HEK293 (cell line): ENCODE data around the gene SLC6A3.

Experiments used
- CTCF ChIA-PET: fragments of 350-600 bp; formaldehyde crosslinking; extraction: SDS; loops from one replicate; lab custom pipeline; 2021; ENCODE audit warnings: antibody characterized with exemption; lab: Yijun Ruan, JAX
- POLR2A ChIA-PET: fragments of 300-600 bp; formaldehyde crosslinking; extraction: SDS; loops from one replicate; lab custom pipeline; 2020; ENCODE audit warnings: antibody characterized with exemption, inconsistent platforms; lab: Yijun Ruan, JAX
- H3K27ac ChIP-seq: fragments of 200-500 bp; sonication (Bioruptor generic); 2 replicates; pipeline ENCODE4 v1.5.1; 2014; ENCODE audit warnings: low read depth, low read length, control low read depth, inconsistent platforms; ENCODE audit errors: extremely low read depth
- H3K36me3 ChIP-seq, 2 experiments: fragments of 200-500 bp in 1 of 2; sonication (Bioruptor generic) in 1 of 2; 1 replicate in 1 of 2; 2 replicates in 1 of 2; pipeline ENCODE4 v1.5.1; 2014 to 2017; ENCODE audit warnings: inconsistent platforms in 2 of 2, low read length in 2 of 2; ENCODE audit not compliant: control insufficient read depth in 2 of 2, insufficient read depth in 1 of 2
- H3K4me1 ChIP-seq: fragments of 200-500 bp; sonication (Bioruptor generic); 2 replicates; pipeline ENCODE4 v1.5.1; 2014; ENCODE audit warnings: mild to moderate bottlenecking, low read length, inconsistent platforms; ENCODE audit not compliant: control insufficient read depth, insufficient read depth
- H3K4me3 ChIP-seq: 2 replicates; pipeline ENCODE4 v1.5.1; 2011; ENCODE audit warnings: low read depth, mild to moderate bottlenecking, control low read depth, low read length, moderate library complexity
- H3K9me3 ChIP-seq: fragments of 200-500 bp; sonication (Bioruptor generic); 2 replicates; pipeline ENCODE4 v1.5.1; 2014; ENCODE audit warnings: low read depth, low read length, inconsistent platforms; ENCODE audit not compliant: control insufficient read depth, insufficient read depth
- KLF16 ChIP-seq: fragments of 450-650 bp; formaldehyde crosslinking; IDR thresholded peaks from 2 replicates; pipeline ENCODE4 v1.5.1; 2017; ENCODE audit warnings: missing biosample characterization, missing genetic modification characterization
- PBX3 ChIP-seq: sonication (generic); formaldehyde crosslinking; IDR thresholded peaks from 2 replicates; pipeline ENCODE4 v1.8.1; 2022; ENCODE audit warnings: mild to moderate bottlenecking, moderate library complexity, missing genetic modification reagents
- PRDM2 ChIP-seq: fragments of 450-650 bp; formaldehyde crosslinking; IDR thresholded peaks from 2 replicates; pipeline ENCODE4 v1.5.1; 2016; ENCODE audit warnings: missing biosample characterization, missing genetic modification characterization, borderline replicate concordance
- ZBTB21 ChIP-seq: fragments of 450-650 bp; formaldehyde crosslinking; IDR thresholded peaks from 2 replicates; pipeline ENCODE4 v1.5.1; 2017; ENCODE audit warnings: missing biosample characterization, missing genetic modification characterization
- ZBTB49 ChIP-seq: fragments of 450-650 bp; formaldehyde crosslinking; IDR thresholded peaks from 2 replicates; pipeline ENCODE4 v1.5.1; 2016; ENCODE audit warnings: missing biosample characterization, missing genetic modification characterization, low read depth
- ZEB2 ChIP-seq: fragments of 450-650 bp; formaldehyde crosslinking; IDR thresholded peaks from 2 replicates; pipeline ENCODE4 v1.5.1; 2016; ENCODE audit warnings: missing biosample characterization, missing genetic modification characterization
- ZFHX2 ChIP-seq: fragments of 450-650 bp; formaldehyde crosslinking; conservative IDR thresholded peaks from 2 replicates; pipeline ENCODE4 v1.5.1; 2016; ENCODE audit warnings: missing biosample characterization, missing genetic modification characterization
- ZNF146 ChIP-seq: fragments of 450-650 bp; formaldehyde crosslinking; IDR thresholded peaks from 2 replicates; pipeline ENCODE4 v1.5.1; 2016; ENCODE audit warnings: missing biosample characterization, missing genetic modification characterization
- ZNF19 ChIP-seq: fragments of 450-650 bp; formaldehyde crosslinking; IDR thresholded peaks from 2 replicates; pipeline ENCODE4; 2016; ENCODE audit warnings: missing biosample characterization, missing genetic modification characterization, low read depth
- ZNF266 ChIP-seq: fragments of 450-650 bp; formaldehyde crosslinking; IDR thresholded peaks from 2 replicates; pipeline ENCODE4 v1.5.1; 2016; ENCODE audit warnings: missing biosample characterization, missing genetic modification characterization, low read depth
- ZNF280D ChIP-seq: fragments of 450-650 bp; formaldehyde crosslinking; IDR thresholded peaks from 2 replicates; pipeline ENCODE4 v1.5.1; 2016; ENCODE audit warnings: missing biosample characterization, missing genetic modification characterization
- ZNF362 ChIP-seq: fragments of 450-650 bp; formaldehyde crosslinking; IDR thresholded peaks from 2 replicates; pipeline ENCODE4 v1.5.1; 2016; ENCODE audit warnings: missing biosample characterization, missing genetic modification characterization
- ZNF366 ChIP-seq: fragments of 450-650 bp; formaldehyde crosslinking; conservative IDR thresholded peaks from 2 replicates; pipeline ENCODE4 v1.5.1; 2016; ENCODE audit warnings: missing biosample characterization, missing genetic modification characterization
- ZNF423 ChIP-seq: fragments of 450-650 bp; formaldehyde crosslinking; IDR thresholded peaks from 2 replicates; pipeline ENCODE4 v1.5.1; 2016; ENCODE audit warnings: missing biosample characterization, missing genetic modification characterization
- ZNF488 ChIP-seq: fragments of 450-650 bp; formaldehyde crosslinking; IDR thresholded peaks from 2 replicates; pipeline ENCODE4 v1.5.1; 2016; ENCODE audit warnings: missing biosample characterization, missing genetic modification characterization
- ZNF701 ChIP-seq: fragments of 450-650 bp; formaldehyde crosslinking; IDR thresholded peaks from 2 replicates; pipeline ENCODE4 v1.5.1; 2016; ENCODE audit warnings: missing biosample characterization, missing genetic modification characterization

The SLC6A3 gene

GRCh38 chr5:1487079-1487764 lies 42.0 kb upstream of the SLC6A3 start (continued):
- TF ChIP-seq ZEB2 (tag by site-specific recombination) (no peak), ZFHX2 (tag by site-specific recombination) (no peak)

- Histone ChIP-seq H3K4me1 (no peaks in the 10 kb centered on the region), H3K4me3 (no peak overlapping the region), H3K27ac (no peak overlapping the region), H3K36me3 (peaks cover 19 to 80% of the 10 kb centered on the region in 2 experiments), H3K9me3 (no peaks in the 10 kb centered on the region)
- ChIA-PET POLR2A (no interaction called here), CTCF (interaction anchor here (0.7 to 1.8 kb wide), 2 partner anchors 92 to 159 kb away, joined by 4 to 6 read pairs; no protein-coding TSS in a partner anchor)
- no peak for TF ChIP-seq PBX3
- no peak for TF ChIP-seq ZBTB21
- TF ChIP-seq ZNF19 (tag by site-specific recombination): no peak
- TF ChIP-seq PRDM2: no peak
- no peak for TF ChIP-seq ZBTB49 (tag by site-specific recombination)
- no peak for TF ChIP-seq ZNF146 (tag by site-specific recombination)
- TF ChIP-seq ZNF423 (tag by site-specific recombination): no peak
- TF ChIP-seq ZNF280D (tag by site-specific recombination): no peak
- no peak for TF ChIP-seq ZNF366
- no peak for TF ChIP-seq KLF16 (tag by site-specific recombination)
- no peak for TF ChIP-seq ZNF488 (tag by site-specific recombination)
- TF ChIP-seq ZNF362 (tag by site-specific recombination): no peak
- TF ChIP-seq ZNF266 (tag by site-specific recombination): no peak
- TF ChIP-seq ZNF701 (tag by site-specific recombination): no peak
- TF ChIP-seq ZEB2 (tag by site-specific recombination): no peak
Measured at GRCh38 chr5:1486271-1486670, 41.0 kb upstream of the SLC6A3 start.
